HG03558 (cell line): ENCODE data around the gene DLG1.
"Not testable (repeated sequence)": the region's sequence is repeated elsewhere in the genome, so short reads cannot be mapped to it uniquely, and the experiment has no call there.

Experiments
- ATAC-seq: cut with Tn5 transposase; IDR thresholded peaks from one replicate; pipeline ENCODE4 v1.9.1; 2021; ENCODE audit warnings: moderate number of reproducible peaks; ENCODE audit not compliant: unreplicated experiment; ENCODE audit errors: extremely low read depth

DLG1 gene

GRCh38 chr3:197292648-197293047 is 5.8 kb downstream of the DLG1 start:
- ATAC-seq, result no peak

- no peak for ATAC-seq
Observed at GRCh38 chr3:197292083-197292646, 6.2 kb downstream of the DLG1 start.

GRCh38 chr3:197289726-197290125 is 8.7 kb downstream of the DLG1 start:
- ATAC-seq, result no peak

GRCh38 chr3:197286678-197287077 is 11.7 kb downstream of the DLG1 start:
- ATAC-seq, result no peak

- ATAC-seq, result no peak
Observed at GRCh38 chr3:197285557-197285956, 12.9 kb downstream of the DLG1 start.

- ATAC-seq, result no peak
Observed at GRCh38 chr3:197283045-197283444, 15.4 kb downstream of the DLG1 start.

- no peak for ATAC-seq
Observed at GRCh38 chr3:197281849-197282248, 16.6 kb downstream of the DLG1 start.

GRCh38 chr3:197280156-197280555 is 18.3 kb downstream of the DLG1 start:
- no peak for ATAC-seq

- no peak for ATAC-seq
Observed at GRCh38 chr3:197278933-197279332, 19.5 kb downstream of the DLG1 start.

- ATAC-seq, result not testable (repeated sequence)
Observed at GRCh38 chr3:197276808-197277207, 21.6 kb downstream of the DLG1 start.

GRCh38 chr3:197270558-197271317 is 27.7 kb downstream of the DLG1 start:
- no peak for ATAC-seq

GRCh38 chr3:197269024-197269423 is 29.4 kb downstream of the DLG1 start:
- no peak for ATAC-seq

- no peak for ATAC-seq
Observed at GRCh38 chr3:197268294-197268693, 30.1 kb downstream of the DLG1 start.

- no peak for ATAC-seq
Observed at GRCh38 chr3:197266331-197266730, 32.1 kb downstream of the DLG1 start.

GRCh38 chr3:197262709-197263108 is 35.7 kb downstream of the DLG1 start:
- ATAC-seq, result no peak

- ATAC-seq, result no peak
Observed at GRCh38 chr3:197261164-197261509, 37.3 kb downstream of the DLG1 start.

- no peak for ATAC-seq
Observed at GRCh38 chr3:197260491-197261163, 37.8 kb downstream of the DLG1 start.

- ATAC-seq, result no peak
Observed at GRCh38 chr3:197259096-197259495, 39.3 kb downstream of the DLG1 start.

- no peak for ATAC-seq
Observed at GRCh38 chr3:197258168-197258755, 40.1 kb downstream of the DLG1 start.

- no peak for ATAC-seq
Observed at GRCh38 chr3:197257711-197258110, 40.7 kb downstream of the DLG1 start.

- ATAC-seq, result no peak
Observed at GRCh38 chr3:197256836-197257444, 41.5 kb downstream of the DLG1 start.
